Kidney epithelial cell (primary cell): ENCODE measurements around the gene KANK4. TPM values are rescaled to one million over a fixed set of nuclear protein-coding genes. Genes with fewer than 3 reads are reported as not detected.
"Not testable (repeated sequence)": the region's sequence is repeated elsewhere in the genome, so short reads cannot be mapped to it uniquely, and the experiment has no call there.

Experiments
- DNase-seq: peaks from one replicate; pipeline ENCODE4 v3.0.0-alpha.2; 2010; ENCODE audit warnings: low read depth
- H3K27me3 ChIP-seq: 2 replicates; pipeline ENCODE4 v1.6.0; 2011; ENCODE audit warnings: low read length; ENCODE audit not compliant: control insufficient read depth, insufficient read depth
- H3K36me3 ChIP-seq: 2 replicates; pipeline ENCODE4 v1.5.1; 2011; ENCODE audit warnings: low read length; ENCODE audit not compliant: control insufficient read depth, insufficient read depth
- H3K4me3 ChIP-seq: 2 replicates; pipeline ENCODE4 v1.5.1; 2011; ENCODE audit warnings: low read depth, mild to moderate bottlenecking, control low read depth, low read length
- total RNA-seq: library from RNA; depleted of rRNA; stranded (reverse); fragments of >200 nt; gene quantifications from 2 replicates; pipeline ENCODE4 v1.2.3, GENCODE V29; 2015
- TF ChIP-seq, protein P1 (sequence below): IDR thresholded peaks from 2 replicates; pipeline ENCODE4 v1.5.1; 2011; ENCODE audit warnings: mild to moderate bottlenecking, moderate library complexity, low read length, control low read depth, inconsistent platforms; ENCODE audit not compliant: insufficient read depth, poor library complexity, severe bottlenecking

Gene KANK4
- total RNA-seq, 1 donor from 2014 or later, result 10.1 TPM

DNA sequence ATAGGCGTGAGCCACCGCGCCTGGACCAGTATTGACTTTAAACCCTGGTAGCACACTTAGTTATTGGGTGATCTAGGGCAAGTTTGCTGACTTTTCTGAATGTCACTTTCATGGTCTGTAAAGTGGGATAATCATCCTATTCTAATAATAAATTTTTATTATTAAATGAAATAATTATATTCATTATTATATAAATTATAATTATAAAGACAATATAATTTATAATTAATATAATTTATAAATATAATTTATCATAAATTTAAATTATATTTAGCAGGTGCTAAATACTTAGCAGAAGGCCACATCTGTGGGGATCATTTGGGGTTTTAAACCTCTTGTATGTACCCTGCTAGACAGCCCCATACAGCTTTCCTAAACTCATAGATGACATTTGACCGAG lies 59.7 kb downstream of the KANK4 start:
- TF ChIP-seq, protein P1, sequence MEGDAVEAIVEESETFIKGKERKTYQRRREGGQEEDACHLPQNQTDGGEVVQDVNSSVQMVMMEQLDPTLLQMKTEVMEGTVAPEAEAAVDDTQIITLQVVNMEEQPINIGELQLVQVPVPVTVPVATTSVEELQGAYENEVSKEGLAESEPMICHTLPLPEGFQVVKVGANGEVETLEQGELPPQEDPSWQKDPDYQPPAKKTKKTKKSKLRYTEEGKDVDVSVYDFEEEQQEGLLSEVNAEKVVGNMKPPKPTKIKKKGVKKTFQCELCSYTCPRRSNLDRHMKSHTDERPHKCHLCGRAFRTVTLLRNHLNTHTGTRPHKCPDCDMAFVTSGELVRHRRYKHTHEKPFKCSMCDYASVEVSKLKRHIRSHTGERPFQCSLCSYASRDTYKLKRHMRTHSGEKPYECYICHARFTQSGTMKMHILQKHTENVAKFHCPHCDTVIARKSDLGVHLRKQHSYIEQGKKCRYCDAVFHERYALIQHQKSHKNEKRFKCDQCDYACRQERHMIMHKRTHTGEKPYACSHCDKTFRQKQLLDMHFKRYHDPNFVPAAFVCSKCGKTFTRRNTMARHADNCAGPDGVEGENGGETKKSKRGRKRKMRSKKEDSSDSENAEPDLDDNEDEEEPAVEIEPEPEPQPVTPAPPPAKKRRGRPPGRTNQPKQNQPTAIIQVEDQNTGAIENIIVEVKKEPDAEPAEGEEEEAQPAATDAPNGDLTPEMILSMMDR, result no peak
- DNase-seq, result no peak
- Histone ChIP-seq H3K36me3 (no peaks in the 10 kb centered on the region), H3K27me3 (peaks cover 8% of the 10 kb centered on the region), H3K4me3 (no peak overlapping the region)

DNA sequence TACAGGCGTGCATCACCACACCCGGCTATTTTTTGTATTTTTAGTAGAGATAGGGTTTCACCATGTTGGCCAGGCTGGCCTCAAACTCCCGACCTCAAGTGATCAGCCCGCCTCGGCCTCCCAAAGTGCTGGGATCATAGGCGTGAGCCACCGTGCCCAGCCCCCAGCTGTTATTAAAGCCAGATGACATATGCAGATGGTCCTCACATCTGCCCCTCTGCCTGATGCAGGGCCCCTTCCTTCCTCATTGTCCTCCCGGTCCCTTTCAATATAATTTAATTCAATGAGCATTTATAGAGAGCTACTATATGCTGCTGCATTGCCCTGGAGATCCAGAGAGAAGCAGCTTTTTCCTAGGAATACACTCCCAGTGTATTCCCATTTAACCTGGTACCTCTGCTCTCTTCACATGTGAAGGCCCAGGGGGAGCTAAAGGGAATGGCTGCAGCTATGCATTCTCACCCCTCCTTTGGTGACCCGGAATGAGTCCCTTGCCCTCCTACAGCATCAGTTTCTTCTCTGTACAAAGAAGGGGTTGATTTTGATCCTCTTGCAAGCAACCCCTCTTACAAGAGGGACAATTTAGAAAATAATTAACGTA lies 69.0 kb downstream of the KANK4 start:
- no peak for DNase-seq
- Histone ChIP-seq H3K27me3 (no peaks in the 10 kb centered on the region), H3K4me3 (no peak overlapping the region), H3K36me3 (no peaks in the 10 kb centered on the region)
- TF ChIP-seq, protein P1, result no peak

DNA sequence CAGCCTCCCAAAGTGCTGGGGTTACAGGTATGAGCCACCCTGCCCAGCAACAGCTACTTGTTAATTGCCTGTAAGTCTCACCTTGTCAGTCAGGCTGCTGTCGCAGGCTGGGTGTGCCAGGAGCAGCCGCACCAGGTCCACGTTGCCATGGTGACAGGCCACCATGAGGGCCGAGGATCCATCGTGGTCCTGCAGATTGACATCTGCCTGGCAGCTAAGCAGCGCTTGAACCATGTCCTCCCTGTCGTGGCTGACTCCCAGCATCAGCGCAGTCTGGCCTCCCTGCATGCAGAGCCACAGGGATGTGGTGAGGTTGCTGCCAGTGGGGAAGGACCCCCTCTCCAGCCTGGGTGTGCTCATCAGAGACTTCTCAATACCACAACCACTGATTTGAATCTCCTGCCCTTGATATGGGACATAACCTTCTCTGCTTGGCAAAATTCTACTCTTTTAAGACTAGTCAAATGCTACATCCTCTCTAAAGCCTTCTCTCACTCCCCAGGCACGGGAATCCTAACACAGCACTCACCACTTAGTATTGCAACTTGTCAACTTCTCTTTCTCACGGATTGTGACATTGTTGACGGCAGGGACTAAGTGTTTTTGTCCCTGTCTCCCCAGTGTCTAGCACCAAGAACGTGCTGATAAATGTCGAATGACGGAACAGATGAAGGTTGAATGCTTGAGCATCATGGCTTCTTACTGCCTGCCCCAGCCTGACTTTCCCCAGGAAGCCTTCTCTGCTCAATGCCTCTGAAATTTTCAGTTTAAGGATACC lies 71.7 kb downstream of the KANK4 start:
- Histone ChIP-seq H3K27me3 (no peaks in the 10 kb centered on the region), H3K36me3 (no peaks in the 10 kb centered on the region), H3K4me3 (no peak overlapping the region)
- no peak for DNase-seq
- TF ChIP-seq, protein P1, result no peak

DNA sequence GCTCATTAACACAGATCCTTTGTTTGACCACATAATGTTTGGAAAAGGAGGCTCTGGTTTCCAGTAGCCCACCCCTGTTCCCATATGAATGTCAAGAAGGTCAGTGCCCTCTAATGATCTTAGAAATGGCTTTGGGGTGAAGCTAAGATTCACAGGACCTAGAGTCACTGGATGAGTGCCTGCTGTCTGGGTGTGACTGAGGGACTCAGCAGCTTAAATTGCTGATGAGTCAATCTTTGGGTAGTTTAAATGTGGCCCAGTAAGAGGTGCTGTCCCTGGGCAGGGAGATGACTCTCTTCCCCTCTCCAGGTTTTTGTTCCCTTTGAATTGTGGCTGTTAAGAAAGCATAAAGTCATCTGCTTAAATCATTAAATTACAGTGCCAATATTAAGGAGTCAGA lies 74.0 kb downstream of the KANK4 start:
- H3K27me3 ChIP-seq, result no peaks in the 10 kb centered on the region
- DNase-seq, result no peak
- H3K4me3 ChIP-seq, result no peak overlapping the region
- TF ChIP-seq, protein P1, result no peak
- H3K36me3 ChIP-seq, result no peaks in the 10 kb centered on the region

DNA sequence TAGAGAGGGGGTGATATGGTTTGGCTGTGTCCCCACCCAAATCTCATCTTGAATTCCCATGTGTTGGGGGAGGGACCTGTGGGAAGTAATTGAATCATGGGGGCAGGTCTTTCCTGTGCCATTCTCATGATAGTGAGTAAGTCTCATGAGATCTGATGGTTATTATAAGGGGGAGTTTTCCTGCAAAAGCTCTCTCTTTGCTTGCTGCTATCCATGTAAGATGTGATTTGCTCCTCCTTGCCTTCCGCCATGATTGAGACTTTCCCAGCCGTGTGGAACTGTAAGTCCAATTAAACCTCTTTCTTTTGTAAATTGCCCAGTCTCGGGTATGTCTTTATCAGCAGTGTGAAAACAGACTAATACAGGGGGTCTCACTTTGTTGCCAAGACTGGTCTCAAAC lies 74.9 kb downstream of the KANK4 start:
- not testable (repeated sequence) for H3K4me3 ChIP-seq, DNase-seq, H3K27me3 ChIP-seq, H3K36me3 ChIP-seq

DNA sequence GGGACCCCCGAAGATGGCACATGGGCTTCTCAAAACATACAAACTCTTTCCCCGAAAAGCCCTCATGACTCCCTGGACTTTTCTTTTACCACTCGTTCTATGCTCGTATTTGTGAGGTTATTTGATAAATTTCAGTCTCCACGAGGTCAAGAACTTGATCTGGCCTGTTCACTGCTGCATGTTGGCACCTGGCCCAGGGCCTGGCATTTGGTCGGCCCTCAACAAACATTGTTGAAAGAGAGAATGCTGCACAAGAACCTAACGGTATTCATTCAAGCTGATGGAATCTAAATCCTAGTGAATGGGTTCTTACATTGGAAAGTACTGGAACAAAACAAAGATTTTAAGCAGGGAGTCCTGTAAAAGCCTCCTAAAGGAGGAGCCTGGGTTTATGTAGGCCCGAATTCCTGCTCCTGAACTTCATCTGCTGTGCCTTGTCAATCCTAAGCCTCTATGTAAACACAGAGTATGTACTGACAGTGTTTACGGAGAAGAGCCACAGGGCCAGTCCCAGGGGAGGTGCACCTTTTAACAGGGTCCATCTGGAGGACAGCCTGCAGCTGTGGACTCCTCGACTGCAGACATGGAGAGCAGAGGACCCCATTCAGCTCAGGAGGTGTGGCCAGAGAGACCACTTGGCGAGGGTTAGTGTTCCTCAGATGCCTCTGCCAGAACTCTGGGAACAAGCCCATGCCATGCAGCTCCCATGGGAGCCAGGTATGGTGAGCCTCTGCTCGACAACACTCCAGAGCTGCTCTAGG lies 77.7 kb downstream of the KANK4 start:
- DNase-seq, result no peak
- no peaks in the 10 kb centered on the region for H3K36me3 ChIP-seq
- no peaks in the 10 kb centered on the region for H3K27me3 ChIP-seq
- H3K4me3 ChIP-seq, result no peak overlapping the region
- TF ChIP-seq, protein P1, result no peak
